HepG2 (cell line): ENCODE measurements around the gene SPHK1. TPM values are rescaled to one million over a fixed set of nuclear protein-coding genes. Genes with fewer than 3 reads are reported as not detected.

Source experiments
- BCL3 ChIP-seq: sonication (generic); formaldehyde crosslinking; IDR thresholded peaks from 2 replicates; pipeline ENCODE4 v1.5.1; 2020; ENCODE audit warnings: mild to moderate bottlenecking, missing genetic modification reagents, moderate library complexity
- BHLHE40 ChIP-seq: IDR thresholded peaks from 2 replicates; pipeline ENCODE4 v1.6.1; 2011; ENCODE audit warnings: low read length, improper control_type of control experiment
- CBFB ChIP-seq: sonication (generic); formaldehyde crosslinking; IDR thresholded peaks from 2 replicates; pipeline ENCODE4 v1.4.0; 2020; ENCODE audit warnings: missing genetic modification reagents
- CBX5 ChIP-seq: sonication (generic); formaldehyde crosslinking; IDR thresholded peaks from 2 replicates; pipeline ENCODE4 v1.4.0; 2020; ENCODE audit warnings: missing genetic modification reagents, borderline replicate concordance
- HBP1 ChIP-seq: IDR thresholded peaks from 2 replicates; pipeline ENCODE4 v1.6.1; 2016; ENCODE audit warnings: low read depth, control low read depth
- HDAC6 ChIP-seq: fragments of 200-600 bp; sonication (generic); IDR thresholded peaks from 2 replicates; pipeline ENCODE4 v1.7.0; 2017; ENCODE audit warnings: mild to moderate bottlenecking, antibody characterized with exemption, low read length, low read depth
- JARID2 ChIP-seq: sonication (generic); formaldehyde crosslinking; IDR thresholded peaks from 2 replicates; pipeline ENCODE4 v1.8.1; 2023; ENCODE audit warnings: missing genetic modification reagents, inconsistent platforms; ENCODE audit not compliant: insufficient replicate concordance
- JUND ChIP-seq: sonication (generic); formaldehyde crosslinking; IDR thresholded peaks from 2 replicates; pipeline ENCODE4 v1.8.0; 2022; ENCODE audit warnings: mild to moderate bottlenecking, missing genetic modification reagents
- KDM5B ChIP-seq: sonication (generic); formaldehyde crosslinking; IDR thresholded peaks from 2 replicates; pipeline ENCODE4 v1.4.0; 2020; ENCODE audit warnings: missing genetic modification reagents, mild to moderate bottlenecking, borderline replicate concordance
- PAX8 ChIP-seq: sonication (generic); formaldehyde crosslinking; IDR thresholded peaks from 2 replicates; pipeline ENCODE4 v1.8.0; 2022; ENCODE audit warnings: mild to moderate bottlenecking, missing genetic modification reagents, borderline replicate concordance
- POLR2AphosphoS5 ChIP-seq: IDR thresholded peaks from 2 replicates; pipeline ENCODE4 v1.6.1; 2012; ENCODE audit warnings: low read depth, low read length
- SETDB1 ChIP-seq: sonication (generic); formaldehyde crosslinking; IDR thresholded peaks from 2 replicates; pipeline ENCODE4 v1.5.1; 2020; ENCODE audit warnings: missing genetic modification reagents, mild to moderate bottlenecking, borderline replicate concordance
- SIN3B ChIP-seq: fragments of 150-350 bp; IDR thresholded peaks from 2 replicates; pipeline ENCODE4 v1.6.1; 2014; ENCODE audit warnings: low read length
- SP140L ChIP-seq: sonication (generic); formaldehyde crosslinking; IDR thresholded peaks from 2 replicates; pipeline ENCODE4 v1.4.0; 2020; ENCODE audit warnings: missing genetic modification reagents, borderline replicate concordance
- SPEN ChIP-seq: sonication (generic); formaldehyde crosslinking; IDR thresholded peaks from 2 replicates; pipeline ENCODE4 v1.5.1; 2020; ENCODE audit warnings: low read depth, mild to moderate bottlenecking, missing genetic modification reagents
- TFDP2 ChIP-seq: sonication (generic); formaldehyde crosslinking; IDR thresholded peaks from 2 replicates; pipeline ENCODE4 v1.4.0; 2020; ENCODE audit warnings: missing genetic modification reagents
- ZKSCAN5 ChIP-seq: sonication (generic); formaldehyde crosslinking; IDR thresholded peaks from 2 replicates; pipeline ENCODE4 v1.5.1; 2020; ENCODE audit warnings: mild to moderate bottlenecking, missing genetic modification reagents
- ZNF337 ChIP-seq: sonication (generic); formaldehyde crosslinking; IDR thresholded peaks from 2 replicates; pipeline ENCODE4 v1.5.1; 2020; ENCODE audit warnings: missing genetic modification reagents, low read depth, mild to moderate bottlenecking, borderline replicate concordance
- ZNF33A ChIP-seq: sonication (generic); formaldehyde crosslinking; IDR thresholded peaks from 2 replicates; pipeline ENCODE4 v1.5.1; 2020; ENCODE audit warnings: missing genetic modification reagents, mild to moderate bottlenecking, moderate library complexity, borderline replicate concordance
- ZNF414 ChIP-seq: sonication (generic); formaldehyde crosslinking; IDR thresholded peaks from 2 replicates; pipeline ENCODE4 v1.5.0; 2020; ENCODE audit warnings: missing genetic modification reagents
- ZNF503 ChIP-seq: sonication (generic); formaldehyde crosslinking; IDR thresholded peaks from 2 replicates; pipeline ENCODE4 v1.4.0; 2020; ENCODE audit warnings: missing genetic modification reagents
- ZNF549 ChIP-seq: sonication (generic); formaldehyde crosslinking; IDR thresholded peaks from 2 replicates; pipeline ENCODE4 v1.5.0; 2020; ENCODE audit warnings: missing genetic modification reagents
- ZNF577 ChIP-seq: sonication (generic); formaldehyde crosslinking; IDR thresholded peaks from 2 replicates; pipeline ENCODE4 v1.4.0; 2020; ENCODE audit warnings: mild to moderate bottlenecking, low read depth, missing genetic modification reagents, borderline replicate concordance
- polyA plus RNA-seq, 8 experiments: library from polyadenylated mRNA; depleted of rRNA in 3 of 8; stranded (reverse) in 7 of 8; unstranded in 1 of 8; fragments of >200 nt; fragmentation: Illumina TruSeq in 4 of 8; extraction: Trizol in 4 of 8; gene quantifications; 2 replicates each; pipeline versions ENCODE4 v1.2.1 to v1.2.3, GENCODE V29; 2011 to 2016; ENCODE audit warnings: low read depth in 4 of 8, missing spikeins in 1 of 8, mixed read lengths in 1 of 8; ENCODE audit not compliant: insufficient read depth in 1 of 8
- total RNA-seq, 5 experiments: library from RNA; depleted of rRNA; stranded (reverse); fragments of >200 nt; fragmentation: Illumina TruSeq; extraction: Trizol; gene quantifications; 2 replicates each; pipeline ENCODE4 v1.2.3, GENCODE V29; 2016; ENCODE audit warnings: low read depth in 1 of 5

SPHK1 gene
- total and polyA plus RNA-seq, 2 of the 13 experiments (the other 11 are each of a cell fraction or from before 2014, with no cell fraction given), result 129 to 160 TPM

- TF ChIP-seq SETDB1 (CRISPR knock-in tag), result no peak
- TF ChIP-seq ZNF503 (CRISPR knock-in tag), result peak; percentile 82
- TF ChIP-seq ZNF577 (CRISPR knock-in tag), result 0 out of 2 replicates have a peak, but pooled peaks have one; percentile 58
- TF ChIP-seq ZNF414, result 0 out of 2 replicates have a peak, but pooled peaks have one; percentile 24
- TF ChIP-seq BHLHE40, result 0 out of 2 replicates have a peak, but pooled peaks have one; percentile 38
- TF ChIP-seq SIN3B, result peak; percentile 66; the same call in 1 of the 2 replicates
- TF ChIP-seq SPEN (CRISPR knock-in tag), result peak; percentile 86; the same call in 1 of the 2 replicates
- TF ChIP-seq HBP1 (CRISPR knock-in tag), result peak; percentile 65; the same call in 1 of the 2 replicates
- TF ChIP-seq PAX8, result peak; percentile 88; the same call in 1 of the 2 replicates
- peak; percentile 25; the same call in 1 of the 2 replicates for TF ChIP-seq SP140L (CRISPR knock-in tag)
- peak; percentile 70 for TF ChIP-seq CBX5
- peak; percentile 83 for TF ChIP-seq ZNF549 (CRISPR knock-in tag)
- peak; percentile 53 for TF ChIP-seq CBFB
- no peak for TF ChIP-seq JARID2 (CRISPR knock-in tag)
- TF ChIP-seq ZKSCAN5 (CRISPR knock-in tag), result no peak
- no peak; the same call in 1 of the 2 replicates for TF ChIP-seq ZNF33A (CRISPR knock-in tag)
- TF ChIP-seq POLR2AphosphoS5, result peak; percentile 89
- peak; percentile 88 for TF ChIP-seq TFDP2
- peak; percentile 97 for TF ChIP-seq ZNF337 (CRISPR knock-in tag)
- peak; percentile 79 for TF ChIP-seq JUND (CRISPR knock-in tag)
- TF ChIP-seq HDAC6, result no peak
- peak; percentile 74; the same call in 1 of the 2 replicates for TF ChIP-seq KDM5B (CRISPR knock-in tag)
- peak; percentile 91; the same call in 1 of the 2 replicates for TF ChIP-seq BCL3
Measured at GRCh38 chr17:76353599-76354316, 30.7 kb upstream of the SPHK1 start, which contains the start of gene PRPSAP1 (continued).
